Psoas muscle (tissue), 8 donors: ENCODE measurements around the gene MGME1. TPM values are rescaled to one million over a fixed set of nuclear protein-coding genes. Genes with fewer than 3 reads are reported as not detected.
"Not testable (repeated sequence)": the region's sequence is repeated elsewhere in the genome, so short reads cannot be mapped to it uniquely, and the experiment has no call there.

Source experiments
- ATAC-seq, 4 donors: fragments of 200-7000 bp; cut with Tn5 transposase; one replicate each; pipeline ENCODE4 v1.9.1; 2020; ENCODE audit warnings: moderate library complexity in 3 of 4, mild to moderate bottlenecking in 2 of 4
- DNase-seq, 2 donors: peaks; one replicate each; pipeline ENCODE4 v3.0.0-alpha.2; 2020
- H3K27ac ChIP-seq: fragments of 200-600 bp; one replicate; pipeline ENCODE4 v1.8.0; 2022
- H3K27me3 ChIP-seq, 3 donors: fragments of 200-600 bp in 1 of 3; one replicate each; pipeline versions ENCODE4 v1.6.1 to v1.8.0; 2013 to 2022; ENCODE audit warnings: low read length in 2 of 3, mild to moderate bottlenecking in 2 of 3, moderate library complexity in 1 of 3; ENCODE audit not compliant: insufficient read depth in 3 of 3
- H3K36me3 ChIP-seq, 2 donors: fragments of 200-600 bp in 1 of 2; one replicate each; pipeline versions ENCODE4 v1.6.1 to v1.8.0; 2013 to 2022; ENCODE audit warnings: low read depth in 1 of 2, mild to moderate bottlenecking in 1 of 2, moderate library complexity in 1 of 2; ENCODE audit not compliant: insufficient read depth in 1 of 2
- H3K4me1 ChIP-seq: fragments of 200-600 bp; one replicate; pipeline ENCODE4 v1.8.0; 2022
- H3K4me3 ChIP-seq: fragments of 200-600 bp; one replicate; pipeline ENCODE4 v1.8.0; 2022; ENCODE audit warnings: mild to moderate bottlenecking
- H3K9me3 ChIP-seq: fragments of 200-600 bp; one replicate; pipeline ENCODE4 v1.8.0; 2022
- CTCF ChIP-seq: fragments of 200-600 bp; IDR thresholded peaks from one replicate; pipeline ENCODE4 v1.8.0; 2022; ENCODE audit warnings: antibody characterized with exemption
- WGBS, 3 donors: extraction: QIAGEN DNeasy Blood & Tissue Kit; methylation state at CpG; one replicate each; pipeline versions ENCODE4 v1.1.6 to v1.1.7; 2013; 5-methylcytosine and 5-hydroxymethylcytosine counted together
- intact Hi-C, 2 donors: fragments of 100-400 bp; cut with DNase I; formaldehyde crosslinking; loops; one replicate each; pipeline versions ENCODE4 v1.11.0 to v1.14.2; 2022
- polyA plus RNA-seq, 3 donors: library from polyadenylated mRNA; stranded (reverse); fragments of 200-250 nt; gene quantifications; one replicate each; pipeline ENCODE4 v1.2.3, GENCODE V29; 2013
- total RNA-seq, 4 donors: library from RNA; stranded (reverse); fragmentation: NEBNext Ultra II Directional in 2 of 4; extraction: Animal tissue kit (Norgen Biotek cat#: 25700) in 2 of 4; gene quantifications; one replicate each; pipeline versions ENCODE4 v1.2.1 to v1.2.4, GENCODE V29; 2021 to 2023
- donor health status: healthy with polysubstance abuse.
- donor health status: DM: no; HTN: no; CAD: no; lungs with moderate emphysema.
- donor health status: Bipolar disorder and iron deficiency.
- donor health status: healthy.
- donor health status: DM: yes; HTN: yes; CAD: no.
- donor health status: DM: no; HTN: no; CAD: no.
- donor health status: DM: no; HTN: no; CAD: no.
- donor health status: DM: yes; HTN: yes; CAD: no.

MGME1 gene
- total and polyA plus RNA-seq, 7 donors, result 4.3 to 21.8 (median 9.2) TPM

GRCh38 chr20:18020931-18021330 lies 52.1 kb downstream of the MGME1 start:
- Histone ChIP-seq H3K36me3 (no peaks in the 10 kb centered on the region), H3K4me3 (no peak overlapping the region), H3K4me1 (no peaks in the 10 kb centered on the region), H3K27me3 (peaks cover 0 to 3% (median 0%) of the 10 kb centered on the region in 3 donors), H3K9me3 (no peaks in the 10 kb centered on the region), H3K27ac (no peak overlapping the region)
- DNase-seq (no peak), ATAC-seq (no peak)
- intact Hi-C loops, result no loop called here
- no peak for TF ChIP-seq CTCF
- WGBS, 3 donors, result 72 to 84% (median 83%) methylated on average over 7 of the region's 7 CpGs

- Histone ChIP-seq H3K36me3 (no peaks in the 10 kb centered on the region), H3K4me3 (no peak overlapping the region), H3K27me3 (peaks cover 0 to 3% (median 0%) of the 10 kb centered on the region in 3 donors), H3K4me1 (no peaks in the 10 kb centered on the region), H3K27ac (no peak overlapping the region), H3K9me3 (no peaks in the 10 kb centered on the region)
- ATAC-seq (no peak), DNase-seq (no peak)
- intact Hi-C loops, result no loop called here
- no peak for TF ChIP-seq CTCF
- WGBS, 3 donors, result 70 to 76% (median 73%) methylated on average over 15 of the region's 15 CpGs
Observed at GRCh38 chr20:18024606-18025127, 55.8 kb downstream of the MGME1 start.

GRCh38 chr20:18027011-18027410 lies 58.2 kb downstream of the MGME1 start:
- ATAC-seq, H3K4me1 ChIP-seq, H3K27ac ChIP-seq, intact Hi-C loops, H3K36me3 ChIP-seq, H3K4me3 ChIP-seq, DNase-seq, H3K27me3 ChIP-seq, H3K9me3 ChIP-seq: not testable (repeated sequence)
- WGBS, 3 donors, result 83 to 84% (median 83%) methylated on average over 7 of the region's 7 CpGs

- H3K27me3 ChIP-seq, result no peaks in the 10 kb centered on the region
- intact Hi-C loops, result no loop called here
- ATAC-seq (no peak), DNase-seq (no peak)
- H3K9me3 ChIP-seq, result no peaks in the 10 kb centered on the region
- no peak overlapping the region for H3K4me3 ChIP-seq
- no peak overlapping the region for H3K27ac ChIP-seq
- no peaks in the 10 kb centered on the region for H3K4me1 ChIP-seq
- WGBS, 3 donors, result 71 to 77% (median 71%) methylated on average over 8 of the region's 8 CpGs
- TF ChIP-seq CTCF, result no peak
- no peaks in the 10 kb centered on the region for H3K36me3 ChIP-seq
Observed at GRCh38 chr20:18030020-18030419, 61.2 kb downstream of the MGME1 start.

- 82 to 85% (median 83%) methylated on average over 15 of the region's 15 CpGs for WGBS, 3 donors
- intact Hi-C loops, result no loop called here
- Histone ChIP-seq H3K27ac (no peak overlapping the region), H3K4me3 (no peak overlapping the region), H3K9me3 (no peaks in the 10 kb centered on the region), H3K27me3 (no peaks in the 10 kb centered on the region), H3K36me3 (no peaks in the 10 kb centered on the region), H3K4me1 (no peaks in the 10 kb centered on the region)
- TF ChIP-seq CTCF, result no peak
- DNase-seq (no peak), ATAC-seq (no peak)
Observed at GRCh38 chr20:18031050-18031449, 62.2 kb downstream of the MGME1 start.
